NCI-H524 (cell line): ENCODE results near the gene PRR7.
A peak's percentile ranks its signal among the peaks of the same experiment; 100 is the strongest.

ENCODE experiments used
- DNase-seq, 2 experiments: peaks; one replicate each; lab custom pipeline; 2025; lab: John Stamatoyannopoulos, UW

PRR7 gene

DNA sequence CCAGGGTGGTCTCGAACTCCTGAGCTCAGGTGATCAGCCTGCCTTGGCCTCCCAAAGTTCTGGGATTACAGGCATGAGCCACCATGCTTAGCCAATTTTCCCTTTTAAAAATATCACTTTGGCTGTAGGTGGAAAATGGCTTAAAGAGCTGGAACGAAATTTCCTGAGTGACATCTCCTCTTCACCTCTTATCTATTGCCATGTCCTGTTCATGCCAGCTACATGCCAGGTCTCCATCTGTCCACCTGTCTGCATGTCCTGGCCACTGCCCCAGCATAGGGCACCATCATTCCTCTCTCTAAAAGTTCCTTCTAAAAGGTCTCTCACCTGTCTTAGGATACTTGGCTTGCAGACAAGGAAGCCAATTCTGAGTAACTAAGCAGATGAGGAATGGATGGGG is 22.9 kb upstream of the PRR7 start:
- no peak for DNase-seq

DNA sequence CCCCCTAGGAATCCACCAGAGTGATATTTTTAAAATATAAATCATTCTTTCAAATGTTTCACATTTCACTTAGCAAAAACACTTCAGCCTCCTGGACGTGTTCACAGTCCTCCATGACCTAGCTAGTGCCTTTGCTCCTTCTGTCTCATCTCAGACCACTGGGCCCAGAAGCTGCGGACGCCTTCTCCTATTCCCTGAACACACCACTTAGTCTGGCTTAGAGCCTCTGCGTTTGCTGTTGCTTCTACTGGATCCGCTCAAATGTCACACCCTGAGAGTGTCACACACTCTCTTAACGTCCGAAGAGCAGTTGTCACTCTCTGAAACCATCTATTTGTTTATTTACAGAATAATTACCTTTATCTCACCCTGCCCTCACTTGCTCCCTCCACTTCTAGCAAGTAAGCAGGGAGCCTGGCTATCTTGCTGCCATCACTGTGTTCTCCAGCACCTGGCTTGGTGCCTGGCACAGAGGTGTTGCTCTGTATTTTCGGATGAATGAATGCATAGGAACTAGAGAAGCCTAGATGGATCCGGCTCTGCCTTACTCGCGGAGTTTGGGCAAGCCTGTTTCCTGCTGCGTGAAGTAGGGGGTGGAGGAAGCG is 21.3 kb upstream of the PRR7 start:
- no peak for DNase-seq

DNA sequence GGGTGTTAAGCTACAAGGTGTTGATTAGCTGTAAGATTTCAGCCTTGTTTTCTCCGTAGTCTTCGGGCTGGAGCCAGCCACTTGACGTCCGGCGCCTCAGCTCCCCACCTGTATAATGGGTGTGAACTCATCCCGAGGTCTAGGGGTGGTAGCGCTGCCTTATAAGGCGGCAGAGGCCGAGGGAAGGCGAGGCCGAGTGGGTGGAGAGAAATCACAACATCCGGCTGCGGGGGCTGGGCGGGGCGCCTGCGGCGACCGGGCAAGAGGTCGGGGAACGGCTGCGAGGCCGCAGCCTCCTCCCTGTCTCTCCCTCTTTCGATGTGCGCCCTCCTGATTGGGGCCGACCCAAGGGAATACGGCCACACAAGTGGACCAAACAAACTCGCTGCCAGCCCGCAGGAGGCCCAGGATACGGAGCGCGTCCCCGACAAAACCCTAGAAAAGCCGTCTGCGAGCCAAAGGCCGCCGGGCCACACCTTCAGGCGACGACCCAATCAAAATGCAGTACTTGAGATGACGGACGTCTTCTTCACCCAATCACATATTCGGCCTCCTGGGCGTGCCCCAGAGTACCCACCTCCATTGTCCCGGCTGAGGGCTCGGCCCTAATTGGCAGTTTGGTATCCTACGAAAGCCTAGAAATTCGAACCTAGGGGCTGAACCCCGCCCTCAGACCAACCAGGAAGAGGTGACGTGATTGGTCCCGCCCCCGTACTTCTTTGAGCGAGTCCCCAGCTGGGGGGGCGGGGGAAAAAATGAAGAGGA is 20.6 kb upstream of the PRR7 start:
- DNase-seq = peak; percentile 100

DNA sequence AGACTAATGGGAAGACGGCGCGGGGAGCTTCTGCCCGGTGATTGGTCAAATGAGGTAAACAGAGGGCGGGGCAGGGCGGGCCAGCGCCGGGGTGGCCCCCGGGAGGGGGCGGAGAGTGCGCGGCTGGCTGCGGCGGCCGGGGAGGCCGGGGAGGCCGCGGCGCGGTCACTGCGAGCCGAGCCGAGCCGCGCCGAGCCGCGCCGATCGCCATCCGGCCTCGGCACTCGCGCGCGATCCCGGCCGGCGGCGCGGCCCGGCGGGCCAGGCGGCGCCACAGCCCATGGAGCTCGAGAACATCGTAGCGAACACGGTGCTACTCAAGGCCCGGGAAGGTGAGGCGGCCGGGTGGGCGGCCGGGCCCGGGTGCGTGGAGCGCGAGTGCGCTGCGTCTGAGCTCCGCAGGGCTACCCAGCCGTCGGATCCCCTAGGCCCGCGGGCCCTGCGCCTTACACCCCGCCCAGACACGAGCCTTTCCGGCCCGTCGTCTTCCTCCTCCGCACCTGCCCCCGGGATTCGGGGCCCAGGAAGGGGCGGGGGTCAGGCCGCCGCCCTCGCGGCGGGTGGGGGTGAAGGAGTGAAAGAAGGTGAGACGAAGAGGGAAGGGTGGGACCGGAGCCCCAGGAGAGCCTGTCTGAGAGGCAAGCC is 19.9 kb upstream of the PRR7 start, which contains the start of gene GRK6:
Gene GRK6, plus strand, starts transcription at position 111 of the 645 bp plus-strand sequence. Its CDS starts 170 bp downstream, at position 281.
- peak; percentile 20 to 39 for DNase-seq

DNA sequence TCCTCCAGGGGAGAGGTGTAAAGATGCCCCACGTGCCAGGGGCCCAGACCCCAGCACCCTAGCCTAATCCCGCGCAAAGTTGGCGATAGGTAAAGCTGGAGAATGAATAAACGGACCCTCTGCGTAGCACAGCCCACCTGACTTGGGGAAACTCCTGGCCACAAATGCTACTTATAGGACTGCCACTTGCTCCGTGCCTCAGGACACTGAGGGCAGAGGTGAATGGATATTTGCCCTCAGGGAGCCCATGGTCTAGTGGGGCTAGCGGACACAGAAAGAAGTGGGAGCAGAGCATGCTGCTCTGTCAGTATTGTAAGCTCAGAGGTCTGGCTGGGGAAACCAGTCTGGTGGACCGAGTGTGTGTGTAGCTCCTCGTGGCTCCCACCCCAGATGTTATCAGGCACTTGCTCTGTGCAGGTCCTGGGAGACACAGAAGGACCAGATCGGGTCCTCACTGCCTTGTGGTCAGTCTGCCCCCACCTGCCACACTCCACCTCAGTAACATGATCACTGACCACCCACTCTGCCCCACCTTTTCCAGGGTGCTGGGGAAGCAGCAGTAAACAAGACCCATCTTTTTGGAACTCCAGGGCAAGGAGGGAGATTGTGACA is 19.3 kb upstream of the PRR7 start:
- no peak for DNase-seq

DNA sequence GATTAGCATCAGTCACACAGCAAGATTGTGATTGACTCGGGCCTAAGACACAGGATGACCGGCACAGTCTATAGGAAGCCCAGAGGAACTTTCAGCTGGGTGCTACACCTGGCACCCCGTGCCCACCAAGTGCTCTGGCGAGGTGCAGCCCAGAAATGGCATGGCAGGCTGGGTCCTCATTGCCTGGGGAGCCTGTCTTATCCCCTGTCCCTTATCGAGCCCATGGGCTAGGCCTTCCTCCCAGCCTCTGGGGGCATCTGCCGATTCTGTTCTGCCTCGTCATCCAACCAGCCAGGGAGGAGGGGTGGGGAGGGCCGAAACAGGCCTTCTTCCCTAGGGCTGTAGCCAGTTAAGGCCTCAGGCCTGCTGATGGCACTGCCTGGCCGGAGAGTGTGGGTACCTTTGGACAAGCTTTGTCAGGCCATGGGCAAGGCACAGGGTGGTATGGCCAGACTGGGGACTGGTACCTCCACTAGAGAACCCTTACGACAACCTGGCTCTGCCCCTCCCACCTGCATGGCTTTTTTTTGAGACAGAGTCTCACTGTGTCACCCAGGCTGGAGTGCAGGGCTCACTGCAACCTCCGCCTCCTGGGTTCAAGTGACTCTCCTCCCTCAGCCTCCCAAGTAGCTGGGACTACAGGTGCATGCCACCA is 18.6 kb upstream of the PRR7 start:
- no peak for DNase-seq

DNA sequence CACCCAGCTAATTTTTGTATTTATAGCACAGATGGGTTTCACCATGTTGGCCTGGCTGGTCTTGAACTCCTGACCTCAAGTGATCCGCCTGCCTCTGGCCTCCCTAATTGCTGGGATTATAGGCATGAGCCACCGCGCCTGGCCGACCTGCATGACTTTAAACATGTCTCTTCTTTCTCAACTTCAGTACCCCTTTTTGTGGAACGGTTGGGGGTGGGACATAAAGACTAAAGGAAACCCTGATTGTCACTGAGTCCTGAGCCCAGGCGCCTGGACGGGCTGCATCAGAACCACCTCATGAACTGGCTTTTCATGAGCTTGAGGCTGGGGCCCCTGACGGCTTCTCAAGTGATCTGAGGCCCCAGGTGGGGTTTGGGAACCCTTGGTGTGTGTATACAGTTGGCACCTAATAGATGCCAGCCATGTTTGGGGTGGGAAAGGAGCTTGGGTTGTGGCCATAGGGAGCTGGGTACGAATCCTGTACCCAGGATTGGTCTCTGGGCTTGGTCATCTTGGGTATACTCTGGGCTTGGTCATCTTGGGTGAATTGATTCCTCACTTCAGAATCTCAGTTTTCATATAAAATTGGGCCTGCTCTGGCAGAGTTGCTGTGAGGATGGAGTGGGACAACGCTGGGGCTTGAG is 17.9 kb upstream of the PRR7 start:
- no peak for DNase-seq

DNA sequence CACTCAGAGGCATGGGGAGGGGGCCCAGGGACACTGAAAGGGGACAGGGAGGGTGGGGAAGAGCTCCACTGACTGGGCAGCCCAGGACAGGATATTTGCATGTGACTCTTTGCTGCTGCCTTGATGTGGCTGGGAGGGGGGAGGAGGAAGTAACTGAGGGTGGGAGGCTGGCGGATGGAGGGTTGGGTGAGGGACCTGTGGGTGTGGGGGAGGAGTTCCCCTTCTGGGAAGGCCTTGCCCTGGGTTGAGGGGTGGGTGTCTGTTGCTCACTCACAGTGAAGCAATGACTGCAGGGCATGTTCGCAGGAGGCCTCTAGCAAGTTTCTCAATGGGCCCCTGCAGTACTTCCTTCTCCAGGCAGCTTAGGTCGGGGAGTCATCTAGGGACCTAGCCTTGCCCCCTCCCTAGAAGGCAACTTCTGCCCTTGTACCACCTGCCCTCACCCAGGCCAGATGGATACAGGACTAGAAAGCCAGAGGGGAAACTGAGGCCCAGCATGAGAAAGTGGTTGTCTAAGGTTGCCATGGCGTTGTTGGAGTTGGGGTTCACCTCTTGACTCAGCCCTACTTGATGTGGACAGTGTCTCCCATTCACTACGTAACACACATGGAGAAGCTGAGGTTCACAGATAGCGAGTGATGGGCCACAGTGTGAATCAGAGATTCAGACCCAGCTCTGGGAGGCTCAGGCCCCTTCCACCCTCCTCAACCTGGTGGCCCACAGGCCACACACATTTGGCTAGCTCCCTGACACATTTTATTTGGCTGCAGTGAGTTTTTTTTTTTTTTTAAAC is 17.2 kb upstream of the PRR7 start:
- DNase-seq = no peak

DNA sequence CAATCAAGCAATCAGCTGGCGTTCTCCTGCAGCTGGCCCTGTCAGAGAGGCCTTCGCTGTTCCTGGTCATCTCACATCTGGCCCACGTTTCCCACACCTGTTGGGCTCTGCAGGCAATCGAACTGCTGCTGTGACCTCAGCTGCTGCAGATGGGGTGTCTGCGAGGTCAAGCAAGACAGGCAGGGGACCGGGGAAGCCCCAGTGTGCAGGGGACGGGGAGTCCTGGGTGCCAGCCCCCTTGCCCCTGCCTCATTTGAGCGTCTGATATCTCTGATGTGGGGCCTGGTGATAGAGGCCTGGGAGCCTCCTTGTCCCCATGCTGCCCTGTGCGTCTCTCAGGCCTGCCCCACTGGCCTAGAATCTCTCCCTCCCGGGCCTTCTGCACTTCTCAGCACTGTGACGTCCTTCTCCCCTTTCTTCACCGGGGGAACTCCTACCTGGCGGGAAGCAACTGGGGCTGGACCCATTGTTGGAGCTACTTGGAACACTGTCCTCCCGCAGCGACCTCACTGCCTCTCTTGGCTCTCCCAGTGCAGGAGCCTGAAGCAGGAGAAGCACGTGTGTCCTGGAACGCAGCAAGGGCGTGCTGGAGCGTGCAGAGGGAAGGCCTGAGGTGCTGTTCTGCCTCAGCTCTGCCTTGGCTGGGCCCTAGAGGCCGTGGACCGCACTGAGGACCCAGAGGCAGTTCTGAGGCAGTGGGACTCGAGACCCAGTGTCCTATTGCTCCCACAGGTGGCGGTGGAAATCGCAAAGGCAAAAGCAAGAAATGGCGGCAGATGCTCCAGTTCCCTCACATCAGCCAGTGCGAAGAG is 16.3 kb upstream of the PRR7 start:
- no peak for DNase-seq

DNA sequence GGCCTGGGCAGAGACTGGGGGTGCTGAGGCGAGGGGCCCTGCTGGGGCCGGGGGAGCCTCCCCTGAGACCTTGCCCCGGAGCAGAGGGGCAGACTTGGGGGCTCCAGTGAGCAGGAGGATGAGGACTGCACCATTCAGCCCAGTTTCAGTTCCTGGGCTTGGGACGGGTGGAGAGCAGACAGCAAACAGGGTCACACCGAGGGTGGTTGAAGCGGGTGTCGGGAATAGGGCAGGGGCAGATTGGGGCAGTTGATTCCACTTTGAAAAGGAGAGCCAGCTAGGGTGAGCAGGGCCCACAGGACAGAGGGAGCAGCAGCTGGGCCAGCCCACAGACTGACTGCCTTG is 15.7 kb upstream of the PRR7 start:
- DNase-seq = no peak

DNA sequence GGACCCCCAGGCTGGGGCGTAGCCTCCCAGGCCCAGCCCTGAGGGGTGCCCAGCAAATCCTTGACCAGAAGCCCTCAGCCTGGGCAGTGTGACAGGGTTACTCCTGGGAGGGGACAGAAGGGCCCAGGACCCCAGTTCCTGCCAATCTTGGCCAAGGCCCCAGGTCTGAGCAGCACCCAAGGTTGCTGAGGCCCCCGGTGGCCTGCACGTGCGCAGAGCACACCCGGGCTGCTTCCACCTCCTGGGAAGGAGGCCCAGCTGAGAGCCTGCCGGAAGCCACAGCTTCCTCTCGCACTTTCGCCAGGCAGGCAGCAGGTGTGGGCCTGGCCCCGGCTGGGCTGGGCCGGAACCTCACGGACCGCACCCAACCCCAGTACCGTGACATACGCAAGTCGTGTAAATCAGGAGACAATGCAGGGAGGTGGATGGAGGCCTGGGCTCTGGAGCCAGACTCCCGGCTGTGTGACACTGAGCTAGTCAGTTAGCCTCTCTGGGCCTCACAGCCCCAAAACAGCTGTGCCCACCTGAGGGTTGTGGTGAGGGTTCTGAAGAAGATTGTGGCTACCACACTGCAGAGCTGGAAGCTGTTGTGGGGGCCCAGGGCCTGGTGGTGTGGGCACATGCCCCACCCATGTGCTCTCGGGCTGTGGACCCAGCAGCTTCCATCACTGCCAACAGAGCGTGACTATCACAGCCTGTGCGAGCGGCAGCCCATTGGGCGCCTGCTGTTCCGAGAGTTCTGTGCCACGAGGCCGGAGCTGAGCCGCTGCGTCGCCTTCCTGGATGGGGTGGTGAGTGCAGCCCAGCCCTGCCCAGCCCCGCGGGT is 15.1 kb upstream of the PRR7 start:
- no peak for DNase-seq

DNA sequence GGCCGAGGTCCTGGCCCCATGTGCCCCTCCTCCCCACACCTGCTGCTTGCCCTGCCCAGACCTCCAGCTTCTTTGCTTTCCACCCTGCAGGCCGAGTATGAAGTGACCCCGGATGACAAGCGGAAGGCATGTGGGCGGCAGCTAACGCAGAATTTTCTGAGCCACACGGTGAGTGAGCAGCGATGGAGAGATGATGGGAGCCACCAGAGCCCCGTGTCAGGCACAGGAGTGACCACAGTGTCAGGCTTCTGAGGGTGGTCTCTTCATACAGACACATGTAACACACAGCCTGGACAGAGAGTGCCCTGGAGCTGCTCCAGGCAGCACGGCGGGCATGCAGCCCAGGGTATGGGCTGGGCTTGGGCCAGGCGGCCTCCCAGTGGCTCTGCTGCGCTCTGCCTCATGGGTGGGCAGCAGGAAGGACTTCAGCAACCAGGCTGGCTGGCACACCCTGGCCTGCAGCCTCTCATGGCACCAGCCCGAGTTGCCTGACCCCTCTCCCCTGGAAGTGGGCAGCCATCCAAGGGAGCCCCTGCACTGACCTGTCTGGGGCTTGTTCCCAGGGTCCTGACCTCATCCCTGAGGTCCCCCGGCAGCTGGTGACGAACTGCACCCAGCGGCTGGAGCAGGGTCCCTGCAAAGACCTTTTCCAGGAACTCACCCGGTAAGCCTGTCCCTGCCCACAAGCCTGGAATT is 14.3 kb upstream of the PRR7 start:
- DNase-seq = no peak

DNA sequence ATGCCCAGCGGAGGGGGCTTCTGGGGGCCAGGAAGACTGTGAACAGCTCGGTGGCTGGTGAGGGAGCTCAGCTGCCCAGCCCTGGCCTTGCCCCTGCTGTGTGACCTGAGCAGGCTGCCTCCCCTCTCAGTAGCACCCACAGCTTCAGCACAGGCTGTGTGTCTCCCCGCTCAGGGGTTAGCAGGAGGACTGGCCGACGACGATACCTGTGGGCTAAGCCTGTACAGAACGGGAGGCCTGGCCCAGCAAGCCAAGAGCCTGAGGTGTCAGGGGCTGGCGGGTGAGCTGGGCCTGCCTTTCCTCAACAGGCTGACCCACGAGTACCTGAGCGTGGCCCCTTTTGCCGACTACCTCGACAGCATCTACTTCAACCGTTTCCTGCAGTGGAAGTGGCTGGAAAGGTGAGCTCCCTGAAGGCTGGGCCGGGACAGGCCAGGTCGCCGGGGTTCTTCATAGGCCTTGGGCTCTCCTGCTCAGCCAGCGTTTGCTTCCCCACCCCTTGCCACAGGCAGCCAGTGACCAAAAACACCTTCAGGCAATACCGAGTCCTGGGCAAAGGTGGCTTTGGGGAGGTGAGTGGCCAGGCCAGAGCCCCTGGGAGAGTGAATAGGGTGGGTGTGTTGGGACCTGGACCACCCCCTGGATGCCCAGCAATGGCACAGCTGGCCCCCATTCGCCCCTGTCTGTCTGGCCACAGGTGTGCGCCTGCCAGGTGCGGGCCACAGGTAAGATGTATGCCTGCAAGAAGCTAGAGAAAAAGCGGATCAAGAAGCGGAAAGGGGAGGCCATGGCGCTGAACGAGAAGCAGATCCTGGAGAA is 13.6 kb upstream of the PRR7 start:
- DNase-seq = no peak

DNA sequence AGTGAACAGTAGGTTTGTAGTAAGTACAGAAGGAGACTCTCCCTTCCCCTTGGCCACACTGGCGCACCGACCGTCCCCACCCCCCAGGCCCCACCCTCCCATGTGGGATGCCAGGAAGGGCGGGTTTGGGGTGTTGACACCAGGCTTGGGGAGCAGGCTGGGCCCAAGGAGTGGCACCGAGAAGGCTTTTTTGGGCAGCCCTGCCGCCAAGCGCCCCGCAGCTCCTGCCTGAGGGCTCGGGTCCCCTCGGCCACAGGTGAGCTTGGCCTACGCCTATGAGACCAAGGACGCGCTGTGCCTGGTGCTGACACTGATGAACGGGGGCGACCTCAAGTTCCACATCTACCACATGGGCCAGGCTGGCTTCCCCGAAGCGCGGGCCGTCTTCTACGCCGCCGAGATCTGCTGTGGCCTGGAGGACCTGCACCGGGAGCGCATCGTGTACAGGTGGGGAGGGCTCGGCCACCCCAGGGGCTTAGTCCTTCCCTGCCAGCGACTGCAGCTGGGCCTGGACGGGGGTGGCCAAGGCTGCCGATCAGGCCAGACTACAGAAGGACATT is 12.9 kb upstream of the PRR7 start:
- DNase-seq = no peak

DNA sequence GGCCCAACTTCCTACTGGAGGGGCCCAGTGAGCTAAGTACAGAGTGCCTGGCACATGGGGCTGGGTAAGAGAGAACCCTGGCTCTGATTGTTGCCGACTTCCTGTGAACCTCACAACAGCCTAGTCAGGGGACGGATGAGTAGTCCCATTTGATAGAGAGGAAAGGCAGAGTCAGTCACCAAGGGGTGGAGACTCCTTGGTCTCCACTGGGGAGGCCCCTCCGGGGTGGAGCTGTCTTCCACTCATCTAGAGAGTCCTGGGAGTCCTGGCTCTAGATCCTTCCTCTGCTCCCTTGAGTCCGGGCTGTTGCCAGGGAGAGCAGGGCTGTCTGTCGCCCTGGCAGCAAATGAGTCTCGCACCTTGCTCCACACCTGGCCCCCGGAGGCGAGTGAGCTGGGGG is 12.2 kb upstream of the PRR7 start:
- DNase-seq = no peak

DNA sequence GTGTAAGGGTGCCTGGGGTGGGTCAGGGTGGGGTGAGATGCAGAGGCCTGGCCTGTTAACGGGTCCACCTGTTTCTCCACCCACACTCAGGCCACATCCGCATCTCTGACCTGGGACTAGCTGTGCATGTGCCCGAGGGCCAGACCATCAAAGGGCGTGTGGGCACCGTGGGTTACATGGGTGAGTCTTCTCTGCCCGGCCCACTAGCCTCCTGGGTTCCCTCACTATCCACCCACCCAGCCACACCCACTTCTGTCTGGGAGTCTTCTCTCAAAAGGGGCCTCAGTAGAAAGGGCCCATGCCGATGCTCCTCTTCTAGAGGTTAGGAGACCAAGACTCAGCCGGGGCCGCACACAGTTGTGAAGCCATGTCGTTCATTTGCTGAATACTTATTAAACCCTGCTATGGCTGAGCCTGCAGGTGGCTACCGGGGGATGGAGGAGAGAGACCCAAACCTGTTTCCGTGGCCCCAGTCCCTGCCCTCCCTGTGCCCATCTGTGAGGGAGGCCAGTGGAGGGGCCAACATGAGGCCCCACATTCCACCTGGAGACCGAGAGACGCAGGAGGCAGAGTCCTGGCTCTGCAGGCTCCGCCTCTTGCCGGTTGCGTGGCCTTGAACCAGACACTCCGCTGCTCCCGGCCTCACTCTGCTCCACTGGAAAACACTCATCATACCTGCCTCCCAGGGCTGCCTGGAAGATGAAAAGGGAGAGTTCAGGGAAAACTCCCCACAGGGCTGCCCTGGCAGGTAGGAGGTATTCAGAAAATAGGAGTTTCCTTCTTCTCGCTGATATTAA is 11.5 kb upstream of the PRR7 start:
- DNase-seq = no peak
